OCI-LY3 (cell line): ENCODE data around the gene DYNLL2.

Experiments
- H2AFZ ChIP-seq: fragments of 200-600, 300-600 bp; shearing (Covaris generic); 2 replicates; pipeline ENCODE4 v1.6.0; 2014; ENCODE audit warnings: antibody characterized with exemption, low read depth, low read length
- H3K27ac ChIP-seq: fragments of 200-600, 300-600 bp; sonication (generic); 2 replicates; pipeline ENCODE4 v1.5.1; 2014; ENCODE audit warnings: mild to moderate bottlenecking, low read length, moderate library complexity, mixed read lengths
- H3K27me3 ChIP-seq: fragments of 200-600, 300-600 bp; sonication (generic); 2 replicates; pipeline ENCODE4 v1.6.1; 2014; ENCODE audit warnings: low read depth, low read length, mixed read lengths
- H3K36me3 ChIP-seq: fragments of 200-600, 300-600 bp; sonication (generic); replicated peaks from 2 replicates; pipeline ENCODE3; 2014; ENCODE audit warnings: low read depth, low read length, mixed read lengths
- H3K4me1 ChIP-seq: fragments of 300-600, 200-600 bp; sonication (generic); 2 replicates; pipeline ENCODE4 v1.6.1; 2014; ENCODE audit warnings: low read length, mixed read lengths
- H3K4me2 ChIP-seq: fragments of 200-600, 300-600 bp; sonication (generic); 2 replicates; pipeline ENCODE4 v1.6.1; 2014; ENCODE audit warnings: low read length, mixed read lengths
- H3K4me3 ChIP-seq: fragments of 300-600, 200-600 bp; sonication (generic); 2 replicates; pipeline ENCODE4 v1.5.1; 2014; ENCODE audit warnings: antibody characterized with exemption, mild to moderate bottlenecking, low read length, moderate library complexity
- H3K79me2 ChIP-seq: fragments of 300-600, 200-600 bp; shearing (Covaris generic); 2 replicates; pipeline ENCODE4 v1.6.1; 2014; ENCODE audit warnings: mild to moderate bottlenecking, low read length, mixed read lengths
- H3K9ac ChIP-seq: fragments of 300-600, 200-600 bp; shearing (Covaris generic); 2 replicates; pipeline ENCODE4 v1.6.0; 2014; ENCODE audit warnings: mild to moderate bottlenecking, low read length, moderate library complexity
- H3K9me3 ChIP-seq: fragments of 200-600, 300-600 bp; shearing (Covaris generic); 2 replicates; pipeline ENCODE4 v1.6.1; 2014; ENCODE audit warnings: low read length, mixed read lengths; ENCODE audit not compliant: insufficient read depth
- H4K20me1 ChIP-seq: fragments of 200-600, 300-600 bp; sonication (generic); 2 replicates; pipeline ENCODE4 v1.6.1; 2016; ENCODE audit warnings: low read length, mixed read lengths; ENCODE audit not compliant: insufficient read depth
- CTCF ChIP-seq: fragments of 200-600, 300-600 bp; sonication (generic); IDR thresholded peaks from 2 replicates; pipeline ENCODE4 v1.5.1; 2014; ENCODE audit warnings: antibody characterized with exemption, low read length, low read depth
- EZH2phosphoT487 ChIP-seq: fragments of 200-600 bp; shearing (Covaris generic); IDR thresholded peaks from 2 replicates; pipeline ENCODE4 v1.6.1; 2018; ENCODE audit warnings: antibody characterized with exemption, mixed run types, low read depth

The DYNLL2 gene

GRCh38 chr17:58085039-58085715 lies 2.0 kb downstream of the DYNLL2 start:
- Histone ChIP-seq H3K4me2 (peak overlapping the region; percentile 99), H3K27ac (no peak overlapping the region), H3K9me3 (no peaks in the 10 kb centered on the region), H3K27me3 (0 out of 2 replicates have a peak, but pooled peaks cover 2% of the 10 kb centered on the region), H4K20me1 (peaks cover 60% of the 10 kb centered on the region), H3K4me1 (peaks cover 12% of the 10 kb centered on the region), H3K36me3 (peaks cover 53% of the 10 kb centered on the region), H3K4me3 (peak overlapping the region; percentile 98), H2AFZ (no peak overlapping the region), H3K9ac (no peak overlapping the region), H3K79me2 (peaks cover 67% of the 10 kb centered on the region)
- TF ChIP-seq CTCF (no peak), EZH2phosphoT487 (no peak)

GRCh38 chr17:58086953-58087352 lies 3.7 kb downstream of the DYNLL2 start:
- H4K20me1 ChIP-seq, result peaks cover 68% of the 10 kb centered on the region
- H3K4me3 ChIP-seq, result no peak overlapping the region
- no peaks in the 10 kb centered on the region for H3K9me3 ChIP-seq
- peaks cover 68% of the 10 kb centered on the region for H3K36me3 ChIP-seq
- H3K79me2 ChIP-seq, result peaks cover 69% of the 10 kb centered on the region
- no peak overlapping the region for H2AFZ ChIP-seq
- no peak overlapping the region for H3K4me2 ChIP-seq
- peaks cover 12% of the 10 kb centered on the region for H3K4me1 ChIP-seq
- TF ChIP-seq EZH2phosphoT487, result no peak
- TF ChIP-seq CTCF, result no peak
- no peak overlapping the region for H3K27ac ChIP-seq
- no peaks in the 10 kb centered on the region for H3K27me3 ChIP-seq
- no peak overlapping the region for H3K9ac ChIP-seq

- TF ChIP-seq EZH2phosphoT487 (no peak), CTCF (no peak)
- H3K36me3 ChIP-seq, result peaks cover 84% of the 10 kb centered on the region
- H3K4me2 ChIP-seq, result no peak overlapping the region
These were observed 5.4 kb downstream of the DYNLL2 start for GRCh38 chr17:58088624-58089023.

GRCh38 chr17:58089111-58089510 lies 5.9 kb downstream of the DYNLL2 start:
- TF ChIP-seq EZH2phosphoT487 (no peak), CTCF (no peak)
- H3K4me3 ChIP-seq, result no peak overlapping the region
- H3K79me2 ChIP-seq, result peaks cover 61% of the 10 kb centered on the region
- no peaks in the 10 kb centered on the region for H3K9me3 ChIP-seq
- no peak overlapping the region for H3K4me2 ChIP-seq
- no peak overlapping the region for H2AFZ ChIP-seq
- peaks cover 5% of the 10 kb centered on the region for H3K4me1 ChIP-seq
- peaks cover 76% of the 10 kb centered on the region for H4K20me1 ChIP-seq
- no peaks in the 10 kb centered on the region for H3K27me3 ChIP-seq
- no peak overlapping the region for H3K9ac ChIP-seq
- H3K36me3 ChIP-seq, result peaks cover 89% of the 10 kb centered on the region
- H3K27ac ChIP-seq, result no peak overlapping the region

More at GRCh38 chr17:58088624-58089023, 5.4 kb downstream of the DYNLL2 start:
- Histone ChIP-seq H3K4me3 (no peak overlapping the region), H4K20me1 (peaks cover 72% of the 10 kb centered on the region), H2AFZ (no peak overlapping the region), H3K9me3 (no peaks in the 10 kb centered on the region), H3K27me3 (no peaks in the 10 kb centered on the region), H3K79me2 (peaks cover 66% of the 10 kb centered on the region), H3K9ac (no peak overlapping the region), H3K27ac (no peak overlapping the region), H3K4me1 (peaks cover 5% of the 10 kb centered on the region)
